GM20000 (cell line): ENCODE data around the gene GNL2.

Source experiments
- DNase-seq: peaks from one replicate; pipeline ENCODE4 v3.0.0; 2012; ENCODE audit warnings: low spot score
- CTCF ChIP-seq: IDR thresholded peaks from 2 replicates; pipeline ENCODE4 v1.5.1; 2012; ENCODE audit warnings: mild to moderate bottlenecking, control low read depth; ENCODE audit errors: extremely low read depth, missing control alignments

Gene GNL2

DNA sequence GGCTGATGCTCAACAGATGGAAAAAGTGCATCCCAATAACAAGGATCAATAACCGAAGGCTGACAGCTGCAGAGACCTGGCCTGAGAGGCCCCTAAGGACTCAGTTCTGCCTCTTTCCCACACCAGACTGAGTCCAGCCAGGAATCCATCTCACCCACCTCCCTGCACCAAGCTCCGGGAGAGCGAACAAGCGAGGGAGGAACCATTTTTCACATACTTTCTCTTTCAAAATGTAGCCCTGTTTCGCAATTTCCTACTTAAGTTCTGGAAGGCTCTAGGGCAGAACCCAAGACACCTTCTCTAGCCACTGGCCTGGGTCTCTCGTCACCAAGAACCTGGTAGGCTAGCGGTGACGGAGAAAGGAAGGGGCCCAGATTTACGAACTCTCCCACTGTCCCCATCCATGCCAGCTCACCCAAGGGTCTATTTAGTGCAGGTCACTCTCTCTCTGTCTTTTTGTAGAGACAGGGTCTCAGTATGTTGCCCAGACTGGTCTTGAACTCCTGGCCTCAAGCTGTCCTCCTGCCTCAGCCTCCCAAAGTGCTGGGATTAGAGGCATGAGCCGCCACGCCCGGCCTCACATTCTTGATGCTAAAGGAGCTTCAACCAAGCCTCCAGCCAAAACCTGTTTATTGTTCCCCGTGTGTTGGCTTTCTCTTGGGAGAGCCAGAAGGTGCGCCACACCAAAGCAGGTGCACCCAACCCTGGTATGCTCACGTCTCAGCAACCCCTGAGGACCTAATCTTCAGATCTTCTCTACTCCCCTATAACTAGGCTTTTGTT is 10.9 kb upstream of the GNL2 start:
- no peak for TF ChIP-seq CTCF

DNA sequence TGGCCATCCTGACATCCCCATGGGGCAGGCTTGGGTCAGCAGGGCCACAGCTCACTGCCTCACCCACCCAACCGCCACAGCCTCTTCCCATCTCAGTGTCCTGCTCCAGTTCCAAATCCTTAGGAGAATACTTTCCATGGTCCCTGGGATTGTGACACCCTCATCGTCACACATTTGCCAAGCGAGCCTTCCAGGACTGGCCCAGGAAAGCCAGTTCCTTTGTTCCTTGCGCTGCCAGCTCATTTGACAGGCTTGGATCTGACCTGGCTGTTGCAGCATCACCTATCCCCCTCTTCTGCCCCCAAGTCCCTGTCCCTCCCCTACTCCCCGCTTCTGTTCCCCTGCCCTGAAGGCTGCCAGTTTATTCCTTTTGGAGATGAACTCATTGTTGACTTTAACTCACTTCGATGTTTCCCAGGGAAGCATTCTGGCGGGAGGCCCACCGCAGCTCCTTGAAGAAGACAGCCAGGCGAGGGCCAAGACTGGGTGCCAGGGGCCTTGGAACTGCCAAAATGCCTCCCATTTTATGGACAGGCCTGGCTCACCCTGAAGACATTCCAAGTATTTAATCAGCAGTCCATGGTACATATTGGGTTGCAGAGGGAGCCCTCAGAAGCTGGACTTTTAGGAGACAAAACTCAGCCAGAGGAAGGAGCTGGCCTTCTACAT is 10.2 kb upstream of the GNL2 start:
- DNase-seq, result no peak
- no peak for TF ChIP-seq CTCF

More for the DNA sequence above, 10.9 kb upstream of the GNL2 start:
- no peak for DNase-seq

- DNase-seq, result no peak
- no peak for TF ChIP-seq CTCF
These were observed 9.4 kb upstream of the GNL2 start for GRCh38 chr1:37605061-37605650.

GRCh38 chr1:37602750-37603694 is 7.3 kb upstream of the GNL2 start:
- TF ChIP-seq CTCF, result no peak
- DNase-seq, result peak; percentile 64

DNA sequence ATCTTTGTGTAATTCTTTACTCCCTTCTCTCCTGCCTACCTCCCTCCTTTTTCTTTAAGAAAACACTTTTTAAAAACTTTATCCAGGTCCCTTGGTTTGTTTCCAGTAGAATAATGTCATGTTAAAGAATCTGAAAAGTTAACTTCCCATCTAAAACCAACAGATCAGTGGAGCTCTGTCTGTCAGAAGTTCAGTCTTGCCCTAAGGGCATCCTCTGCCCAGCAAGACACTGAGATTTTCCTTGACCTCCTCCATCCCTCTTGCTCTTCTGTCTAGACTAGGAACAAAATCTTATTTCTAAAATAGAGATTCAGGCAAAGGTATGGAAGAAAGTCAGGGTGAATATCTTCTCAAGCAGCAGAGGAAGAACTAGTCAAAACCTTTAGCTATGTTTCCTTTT is 5.7 kb upstream of the GNL2 start:
- TF ChIP-seq CTCF, result no peak
- DNase-seq, result no peak

GRCh38 chr1:37599940-37600339 is 4.2 kb upstream of the GNL2 start:
- TF ChIP-seq CTCF, result no peak
- DNase-seq, result no peak
